Measurements from ENCODE around the gene TJP3.

The TJP3 gene

GRCh38 chr19:3670796-3671679, 37.1 kb upstream of the TJP3 start:
- peak; percentile 55 for DNase-seq (ENCODE audit: insufficient read length, low spot score)
- FAIRE-seq, result no peak

- FAIRE-seq (peak; percentile 31), DNase-seq (ENCODE audit: insufficient read length, low spot score) (no peak)
Measured at GRCh38 chr19:3671680-3672574, 36.3 kb upstream of the TJP3 start.

- FAIRE-seq (no peak), DNase-seq (ENCODE audit: insufficient read length, low spot score) (no peak)
Measured at GRCh38 chr19:3672575-3672948, 35.6 kb upstream of the TJP3 start.

- FAIRE-seq (no peak), DNase-seq (ENCODE audit: insufficient read length, low spot score) (no peak)
Measured at GRCh38 chr19:3672993-3673392, 35.2 kb upstream of the TJP3 start.

- no peak for DNase-seq (ENCODE audit: insufficient read length, low spot score)
- FAIRE-seq, result no peak
Measured at GRCh38 chr19:3673506-3674439, 34.4 kb upstream of the TJP3 start.

- FAIRE-seq (no peak), DNase-seq (ENCODE audit: insufficient read length, low spot score) (no peak)
Measured at GRCh38 chr19:3674784-3675543, 33.2 kb upstream of the TJP3 start.

GRCh38 chr19:3678188-3678587, 30.0 kb upstream of the TJP3 start:
- DNase-seq (ENCODE audit: insufficient read length, low spot score), result no peak
- FAIRE-seq, result no peak

- DNase-seq (ENCODE audit: insufficient read length, low spot score) (no peak), FAIRE-seq (no peak)
Measured at GRCh38 chr19:3679138-3679537, 29.0 kb upstream of the TJP3 start.

- FAIRE-seq (no peak), DNase-seq (ENCODE audit: insufficient read length, low spot score) (no peak)
Measured at GRCh38 chr19:3679581-3679980, 28.6 kb upstream of the TJP3 start.

GRCh38 chr19:3680939-3681338, 27.2 kb upstream of the TJP3 start:
- no peak for FAIRE-seq

GRCh38 chr19:3682286-3682685, 25.9 kb upstream of the TJP3 start:
- no peak for DNase-seq (ENCODE audit: insufficient read length, low spot score)
- FAIRE-seq, result no peak

More at GRCh38 chr19:3680939-3681338, 27.2 kb upstream of the TJP3 start:
- DNase-seq (ENCODE audit: insufficient read length, low spot score), result no peak

GRCh38 chr19:3682741-3683404, 25.3 kb upstream of the TJP3 start:
- FAIRE-seq (no peak), DNase-seq (ENCODE audit: insufficient read length, low spot score) (no peak)

GRCh38 chr19:3683405-3684053, 24.7 kb upstream of the TJP3 start:
- DNase-seq (ENCODE audit: insufficient read length, low spot score), result no peak
- no peak for FAIRE-seq

GRCh38 chr19:3684054-3684816, 23.9 kb upstream of the TJP3 start:
- DNase-seq (ENCODE audit: insufficient read length, low spot score) (no peak), FAIRE-seq (peak; percentile 81)

- DNase-seq (ENCODE audit: insufficient read length, low spot score) (no peak), FAIRE-seq (no peak)
Measured at GRCh38 chr19:3684817-3685410, 23.3 kb upstream of the TJP3 start.

- FAIRE-seq (no peak), DNase-seq (ENCODE audit: insufficient read length, low spot score) (no peak)
Measured at GRCh38 chr19:3687393-3687773, 20.8 kb upstream of the TJP3 start.

- DNase-seq (ENCODE audit: insufficient read length, low spot score), result no peak
- FAIRE-seq, result peak; percentile 39
Measured at GRCh38 chr19:3687774-3688706, 20.1 kb upstream of the TJP3 start.
